GM21515 (cell line): ENCODE results near the gene LAMTOR3.
"Not testable (repeated sequence)": the region's sequence is repeated elsewhere in the genome, so short reads cannot be mapped to it uniquely, and the experiment has no call there.

ENCODE experiments used
- ATAC-seq: cut with Tn5 transposase; IDR thresholded peaks from one replicate; pipeline ENCODE4 v1.9.1; 2021; ENCODE audit not compliant: unreplicated experiment

LAMTOR3 gene

GRCh38 chr4:99832758-99833157, 61.5 kb downstream of the LAMTOR3 start:
- no peak for ATAC-seq

DNA sequence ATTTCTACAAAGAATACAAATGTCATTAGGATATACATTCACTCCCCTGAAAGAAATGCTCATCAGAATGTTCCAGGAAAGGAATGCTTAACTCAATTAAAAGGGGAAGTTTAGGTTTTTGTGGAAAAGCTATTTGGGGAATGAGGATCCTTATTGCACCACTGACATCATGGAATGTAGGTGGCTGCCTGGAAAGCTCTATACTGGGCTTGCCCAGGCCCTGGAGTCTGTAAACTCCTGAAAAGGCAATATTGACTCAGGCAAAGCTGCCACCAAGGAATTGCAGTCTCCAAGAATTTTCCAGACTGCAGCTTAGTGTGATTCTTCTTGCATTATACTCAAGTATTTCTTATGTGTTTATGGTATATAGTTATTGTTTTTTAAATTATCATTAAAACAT, 61.9 kb downstream of the LAMTOR3 start:
- ATAC-seq, result no peak

DNA sequence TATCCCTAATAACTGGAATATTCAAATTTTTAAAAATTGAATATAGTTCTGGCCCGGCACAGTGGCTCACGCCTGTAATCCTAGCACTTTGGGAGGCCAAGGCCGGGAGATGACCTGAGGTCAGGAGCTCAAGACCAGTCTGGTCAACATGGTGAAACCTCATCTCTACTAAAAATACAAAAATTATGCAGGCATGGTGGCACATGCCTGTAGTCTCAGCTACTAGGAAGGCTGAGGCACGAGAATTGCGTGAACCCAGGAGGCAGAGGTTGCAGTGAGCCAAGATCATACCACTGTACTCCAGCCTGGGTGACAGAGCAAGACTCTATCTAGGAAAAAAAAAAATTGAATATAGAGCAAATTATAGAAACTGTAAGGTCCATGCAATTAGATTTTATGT, 64.2 kb downstream of the LAMTOR3 start:
- not testable (repeated sequence) for ATAC-seq

DNA sequence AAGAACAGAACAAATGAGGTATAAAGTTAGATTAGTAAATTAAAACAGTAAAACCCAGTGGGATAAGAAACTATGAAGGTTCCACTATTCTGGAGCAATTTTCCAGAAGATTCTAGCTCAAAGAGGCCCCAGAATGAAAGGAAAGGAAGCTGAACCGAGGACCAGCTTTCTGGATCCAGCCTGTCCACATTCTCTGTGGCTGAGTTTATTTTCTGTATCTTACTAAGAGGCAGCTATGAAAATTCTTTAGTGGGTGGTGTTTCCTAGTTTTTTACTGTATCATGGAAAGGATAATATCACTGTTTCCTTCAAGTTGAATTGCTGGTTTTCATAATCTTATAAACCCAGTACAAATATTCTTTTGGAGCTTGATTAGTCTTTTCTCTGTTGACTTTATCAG, 65.8 kb downstream of the LAMTOR3 start:
- ATAC-seq, result no peak
